HepG2 (cell line): ENCODE data around the gene SPOP. TPM values are rescaled to one million over a fixed set of nuclear protein-coding genes. Genes with fewer than 3 reads are reported as not detected.

Experiments used
- ATAC-seq: fragments of 200-7000 bp; cut with Tn5 transposase; 3 replicates; pipeline ENCODE4 v1.9.1; 2020; ENCODE audit warnings: mild to moderate bottlenecking, moderate library complexity
- BruUV-seq: library from RNA; stranded (reverse); fragments of 400-500 nt; replicated peaks from 2 replicates; lab custom pipeline; 2021; lab: Mats Ljungman, UMichigan
- CTCF ChIA-PET: fragments of 300-600 bp; formaldehyde crosslinking; extraction: SDS; loops from one replicate; lab custom pipeline; 2021; ENCODE audit warnings: low total read pairs, inconsistent platforms, low intra/inter-chr PET ratio; lab: Yijun Ruan, JAX
- POLR2A ChIA-PET: fragments of 350-600 bp; sonication (Branson Sonifier 250); formaldehyde crosslinking; loops from one replicate; lab custom pipeline; 2020; ENCODE audit warnings: antibody characterized with exemption, inconsistent platforms; lab: Yijun Ruan, JAX
- DNase-seq: peaks from one replicate; pipeline ENCODE4 v3.0.0-alpha.2; 2015; ENCODE audit warnings: low spot score
- FAIRE-seq: peaks from 3 replicates; lab custom pipeline; 2011; peaks lifted over from hg19 to GRCh38; lab: Jason Lieb, UNC
- H2AFZ ChIP-seq: one replicate; pipeline ENCODE4 v1.6.1; 2011; ENCODE audit warnings: low read length, inconsistent platforms
- H3K27ac ChIP-seq: fragments of 300-600 bp; 3 replicates; pipeline ENCODE4 v1.8.0; 2011; ENCODE audit warnings: mixed run types, mild to moderate bottlenecking, mixed read lengths, low read length, inconsistent platforms; ENCODE audit not compliant: insufficient read depth; ENCODE audit errors: extremely low read length
- H3K27me3 ChIP-seq, 2 experiments: fragments of 200-600 bp in 1 of 2; 2 replicates in 1 of 2; 3 replicates in 1 of 2; pipeline versions ENCODE4 v1.6.0 to v1.8.0; 2011; ENCODE audit warnings: low read length in 2 of 2, mild to moderate bottlenecking in 2 of 2, moderate library complexity in 2 of 2, inconsistent platforms in 1 of 2; ENCODE audit not compliant: insufficient read depth in 2 of 2, control insufficient read depth in 1 of 2
- H3K36me3 ChIP-seq, 2 experiments: fragments of 200-600 bp in 1 of 2; replicated peaks in 1 of 2; 2 replicates in 1 of 2; 3 replicates in 1 of 2; pipeline versions ENCODE4 v1.5.1 to v1.8.0; 2011; ENCODE audit warnings: low read length in 2 of 2, inconsistent platforms in 1 of 2; ENCODE audit not compliant: insufficient read depth in 2 of 2, control insufficient read depth in 1 of 2
- H3K4me1 ChIP-seq: 2 replicates; pipeline ENCODE4 v1.5.1; 2012; ENCODE audit warnings: low read length, inconsistent platforms; ENCODE audit not compliant: insufficient read depth
- H3K4me2 ChIP-seq: 2 replicates; pipeline ENCODE4 v1.6.0; 2011; ENCODE audit warnings: low read depth, low read length, inconsistent platforms
- H3K4me3 ChIP-seq, 3 experiments: fragments of 200-600 bp in 1 of 3; sonication (generic), shearing (Covaris generic) in 1 of 3; replicated peaks in 1 of 3; 2 replicates each; pipeline ENCODE4 v1.5.1; 2011 to 2016; ENCODE audit warnings: low read length in 3 of 3, inconsistent platforms in 2 of 3, low read depth in 2 of 3, mild to moderate bottlenecking in 2 of 3, control low read depth in 1 of 3, mixed read lengths in 1 of 3; ENCODE audit not compliant: insufficient read depth in 1 of 3
- H3K79me2 ChIP-seq: one replicate; pipeline ENCODE4 v1.6.1; 2011; ENCODE audit warnings: low read length, inconsistent platforms; ENCODE audit not compliant: insufficient read depth
- H3K9ac ChIP-seq: 2 replicates; pipeline ENCODE4 v1.6.0; 2011; ENCODE audit warnings: mild to moderate bottlenecking, low read depth, low read length, inconsistent platforms; ENCODE audit not compliant: insufficient read depth
- H3K9me3 ChIP-seq: 2 replicates; pipeline ENCODE4 v1.5.1; 2012; ENCODE audit warnings: mild to moderate bottlenecking, low read length
- H4K20me1 ChIP-seq: 2 replicates; pipeline ENCODE4 v1.6.0; 2011; ENCODE audit warnings: inconsistent platforms, mild to moderate bottlenecking, low read length, moderate library complexity; ENCODE audit not compliant: insufficient read depth
- E2F5 ChIP-seq: sonication (generic); formaldehyde crosslinking; conservative IDR thresholded peaks from 2 replicates; pipeline ENCODE4 v1.4.0; 2020; ENCODE audit warnings: missing genetic modification reagents
- EP300 ChIP-seq, 3 experiments: sonication (generic) in 1 of 3; formaldehyde crosslinking in 1 of 3; IDR thresholded peaks; 2 replicates each; pipeline versions ENCODE4 v1.5.1 to v1.6.1; 2011 to 2020; ENCODE audit warnings: low read depth in 2 of 3, low read length in 2 of 3, borderline replicate concordance in 1 of 3, improper control_type of control experiment in 1 of 3, mild to moderate bottlenecking in 1 of 3, missing genetic modification reagents in 1 of 3, moderate library complexity in 1 of 3
- FOXO4 ChIP-seq: sonication (generic); formaldehyde crosslinking; conservative IDR thresholded peaks from 2 replicates; pipeline ENCODE4 v1.8.1; 2023; ENCODE audit warnings: missing genetic modification reagents
- HNRNPL ChIP-seq: fragments of 200-400 bp; formaldehyde crosslinking; IDR thresholded peaks from 2 replicates; pipeline ENCODE4 v1.6.1; 2017; ENCODE audit warnings: mild to moderate bottlenecking, low read depth, low read length
- HOXD1 ChIP-seq: sonication (generic); formaldehyde crosslinking; IDR thresholded peaks from 2 replicates; pipeline ENCODE4 v1.5.0; 2020; ENCODE audit warnings: missing genetic modification reagents
- IRF9 ChIP-seq: sonication (generic); formaldehyde crosslinking; IDR thresholded peaks from 2 replicates; pipeline ENCODE4 v1.8.0; 2022; ENCODE audit warnings: missing genetic modification reagents, mild to moderate bottlenecking, borderline replicate concordance
- NFE2L1 ChIP-seq: sonication (generic); formaldehyde crosslinking; IDR thresholded peaks from 2 replicates; pipeline ENCODE4 v1.4.0; 2020; ENCODE audit warnings: missing genetic modification reagents, mild to moderate bottlenecking, borderline replicate concordance
- SOX13 ChIP-seq, 3 experiments: fragments of 450-650 bp in 1 of 3; sonication (generic) in 1 of 3; formaldehyde crosslinking in 1 of 3; IDR thresholded peaks in 2 of 3; conservative IDR thresholded peaks in 1 of 3; 2 replicates each; pipeline versions ENCODE4 v1.5.0 to v1.6.1; 2016 to 2020; ENCODE audit warnings: antibody characterized with exemption in 1 of 3, mild to moderate bottlenecking in 1 of 3, missing compliant biosample characterization in 1 of 3, missing genetic modification reagents in 1 of 3, moderate library complexity in 1 of 3
- ZBTB46 ChIP-seq: sonication (generic); formaldehyde crosslinking; IDR thresholded peaks from 2 replicates; pipeline ENCODE4 v1.4.0; 2020; ENCODE audit warnings: mild to moderate bottlenecking, missing genetic modification reagents, borderline replicate concordance
- ZNF34 ChIP-seq: sonication (generic); formaldehyde crosslinking; IDR thresholded peaks from 2 replicates; pipeline ENCODE4 v1.4.0; 2020; ENCODE audit warnings: mild to moderate bottlenecking, missing genetic modification reagents, borderline replicate concordance
- ZNF510 ChIP-seq: sonication (generic); formaldehyde crosslinking; IDR thresholded peaks from 2 replicates; pipeline ENCODE4 v1.4.0; 2020; ENCODE audit warnings: low read depth, mild to moderate bottlenecking, missing genetic modification reagents
- ZNF556 ChIP-seq: sonication (generic); formaldehyde crosslinking; IDR thresholded peaks from 2 replicates; pipeline ENCODE4 v1.4.0; 2020; ENCODE audit warnings: mild to moderate bottlenecking, missing genetic modification reagents, borderline replicate concordance
- ZNF782 ChIP-seq: sonication (generic); formaldehyde crosslinking; IDR thresholded peaks from 2 replicates; pipeline ENCODE4 v1.4.0; 2020; ENCODE audit warnings: missing genetic modification reagents, mild to moderate bottlenecking, borderline replicate concordance
- WGBS: methylation state at CpG from one replicate; pipeline ENCODE4 v1.1.6; 2017; ENCODE audit warnings: low lambda C conversion rate; 5-methylcytosine and 5-hydroxymethylcytosine counted together
- in situ Hi-C: cut with HindIII; loops from 2 replicates; pipeline ENCODE4 v1.10.0; 2017; ENCODE audit warnings: low pct_unique_long_range_greater_than_20kb; ENCODE audit not compliant: extremely low pct_ligation_motif_present
- intact Hi-C: fragments of 100-400 bp; cut with micrococcal nuclease; formaldehyde crosslinking; loops from one replicate; pipeline ENCODE4 v1.10.0; 2022; ENCODE audit not compliant: unreplicated experiment
- polyA plus RNA-seq, 8 experiments: library from polyadenylated mRNA; depleted of rRNA in 3 of 8; stranded (reverse) in 7 of 8; unstranded in 1 of 8; fragments of >200 nt; fragmentation: Illumina TruSeq in 4 of 8; extraction: Trizol in 4 of 8; gene quantifications; 2 replicates each; pipeline versions ENCODE4 v1.2.1 to v1.2.3, GENCODE V29; 2011 to 2016; ENCODE audit warnings: low read depth in 4 of 8, missing spikeins in 1 of 8, mixed read lengths in 1 of 8; ENCODE audit not compliant: insufficient read depth in 1 of 8
- total RNA-seq, 5 experiments: library from RNA; depleted of rRNA; stranded (reverse); fragments of >200 nt; fragmentation: Illumina TruSeq; extraction: Trizol; gene quantifications; 2 replicates each; pipeline ENCODE4 v1.2.3, GENCODE V29; 2016; ENCODE audit warnings: low read depth in 1 of 5

SPOP gene
- total and polyA plus RNA-seq, 2 of the 13 experiments (the other 11 are each of a cell fraction or from before 2014, with no cell fraction given), result 52.8 to 60.8 TPM

GRCh38 chr17:49708515-49709183, 30.8 kb upstream of the SPOP start:
- Histone ChIP-seq H3K4me1 (peaks cover 51% of the 10 kb centered on the region), H4K20me1 (0 out of 2 replicates have a peak, but pooled peaks cover under 1% of the 10 kb centered on the region), H3K4me2 (peak overlapping the region; percentile 72), H3K79me2 (peaks cover 21% of the 10 kb centered on the region), H3K4me3 (peak overlapping the region; percentile 23 to 83 (median 38); a peak in 4 of 6 replicates), H3K9me3 (no peaks in the 10 kb centered on the region), H3K36me3 (peaks cover 8 to 20% of the 10 kb centered on the region in 2 experiments), H3K9ac (peak overlapping the region; percentile 19; the same call in 1 of the 2 replicates), H3K27ac (no peak overlapping the region), H2AFZ (no peak overlapping the region), H3K27me3 (no peaks in the 10 kb centered on the region; a peak in 1 of 5 replicates)
- ATAC-seq (no peak), DNase-seq (no peak), FAIRE-seq (no peak)
- POLR2A ChIA-PET, result interaction anchor here (0.7 to 2.7 kb wide), 13 partner anchors 10 to 294 kb away, joined by 3 to 46 read pairs (median 4); partner anchors contain the start of genes FAM117A, KAT7, PHB1 and SPOP
- in situ Hi-C loops, result loop anchor here (5.0 to 10.0 kb wide), 2 partner anchors 274 to 289 kb away; partner anchors contain the start of gene DLX3
- TSS peak; percentile 48 for BruUV-seq
- intact Hi-C loops, result loop anchor here (1.0 to 5.0 kb wide), 3 partner anchors 71 to 289 kb away; partner anchors contain the start of gene DLX3
- CTCF ChIA-PET, result interaction anchor here (1.0 to 2.5 kb wide), 3 partner anchors 133 to 141 kb away, joined by 3 to 11 read pairs (median 6); partner anchors contain the start of gene NXPH3
- WGBS, result 71% methylated on average over 15 of the region's 15 CpGs
- peak; percentile 60; the same call in 1 of the 2 replicates for TF ChIP-seq ZNF34 (CRISPR knock-in tag)
- TF ChIP-seq ZNF510 (CRISPR knock-in tag), result 0 out of 2 replicates have a peak, but pooled peaks have one; percentile 0
- no peak for TF ChIP-seq NFE2L1 (CRISPR knock-in tag)
- TF ChIP-seq FOXO4 (CRISPR knock-in tag), result no peak
- TF ChIP-seq ZNF782 (CRISPR knock-in tag), result no peak; the same call in 1 of the 2 replicates
- TF ChIP-seq HNRNPL, result no peak
- TF ChIP-seq IRF9 (CRISPR knock-in tag), result 0 out of 2 replicates have a peak, but pooled peaks have one; percentile 7
- TF ChIP-seq SOX13 (IDR thresholded peaks at IDR 0.05), result no peak
- TF ChIP-seq SOX13 (CRISPR knock-in tag; conservative IDR thresholded peaks at IDR 0.05 in 1 of 2, IDR thresholded peaks at IDR 0.05 in 1 of 2), result 0 out of 4 replicates have a peak, but pooled peaks of 1 of the 2 experiments have one; percentile 26
- TF ChIP-seq EP300 (IDR thresholded peaks at IDR 0.05; ENCODE audit: low read depth in 2 of 2, low read length in 2 of 2), result no peak
- peak; percentile 1; the same call in 1 of the 2 replicates for TF ChIP-seq EP300 (CRISPR knock-in tag; IDR thresholded peaks at IDR 0.05; ENCODE audit: borderline replicate concordance)
- 0 out of 2 replicates have a peak, but pooled peaks have one; percentile 25 for TF ChIP-seq E2F5 (CRISPR knock-in tag)
- TF ChIP-seq HOXD1 (CRISPR knock-in tag), result 0 out of 2 replicates have a peak, but pooled peaks have one; percentile 3
- TF ChIP-seq ZNF556 (CRISPR knock-in tag), result 0 out of 2 replicates have a peak, but pooled peaks have one; percentile 31
- no peak for TF ChIP-seq ZBTB46
